Epithelial cell of proximal tubule (primary cell): Measurements from ENCODE around the gene SNX24. TPM values are rescaled to one million over a fixed set of nuclear protein-coding genes. Genes with fewer than 3 reads are reported as not detected.
"Not testable (repeated sequence)": the region's sequence is repeated elsewhere in the genome, so short reads cannot be mapped to it uniquely, and the experiment has no call there.

Source experiments
- DNase-seq: peaks from one replicate; pipeline ENCODE4 v3.0.0-alpha.2; 2011; ENCODE audit warnings: low read depth
- H3K4me3 ChIP-seq: 2 replicates; pipeline ENCODE4 v1.5.1; 2011; ENCODE audit warnings: low read depth, mild to moderate bottlenecking, low read length
- CTCF ChIP-seq: conservative IDR thresholded peaks from 2 replicates; pipeline ENCODE4 v1.5.1; 2012; ENCODE audit warnings: low read depth, mild to moderate bottlenecking, low read length
- total RNA-seq: library from RNA; depleted of rRNA; stranded (reverse); fragments of >200 nt; gene quantifications from 2 replicates; pipeline ENCODE4 v1.2.3, GENCODE V29; 2015

SNX24 gene
- total RNA-seq, 1 donor from 2014 or later: 30.7 TPM

GRCh38 chr5:122849771-122850170, 4.4 kb downstream of the SNX24 start:
- no peak for DNase-seq
- TF ChIP-seq CTCF: no peak
- no peak overlapping the region for H3K4me3 ChIP-seq

GRCh38 chr5:122857538-122857937, 12.1 kb downstream of the SNX24 start:
- H3K4me3 ChIP-seq, DNase-seq: not testable (repeated sequence)

- no peak for DNase-seq
- H3K4me3 ChIP-seq: no peak overlapping the region
- no peak for TF ChIP-seq CTCF
Measured at GRCh38 chr5:122858451-122858850, 13.0 kb downstream of the SNX24 start.

GRCh38 chr5:122863240-122863639, 17.8 kb downstream of the SNX24 start:
- TF ChIP-seq CTCF: no peak
- no peak overlapping the region for H3K4me3 ChIP-seq
- no peak for DNase-seq

- H3K4me3 ChIP-seq: no peak overlapping the region
- no peak for TF ChIP-seq CTCF
- no peak for DNase-seq
Measured at GRCh38 chr5:122863721-122864120, 18.3 kb downstream of the SNX24 start.

- no peak overlapping the region for H3K4me3 ChIP-seq
- TF ChIP-seq CTCF: no peak
- no peak for DNase-seq
Measured at GRCh38 chr5:122864400-122864799, 19.0 kb downstream of the SNX24 start.

- DNase-seq: no peak
- TF ChIP-seq CTCF: no peak
- no peak overlapping the region for H3K4me3 ChIP-seq
Measured at GRCh38 chr5:122864842-122865241, 19.4 kb downstream of the SNX24 start.
